Esophagus muscularis mucosa (tissue), 4 donors: ENCODE results near the gene ERN2.

Source experiments
- CTCF ChIP-seq, 3 experiments: fragments of 200-600 bp in 2 of 3; fragments of 450-650 bp in 1 of 3; sonication (generic) in 2 of 3; IDR thresholded peaks; one replicate each; pipeline ENCODE4 v1.5.1; 2017 to 2019; ENCODE audit warnings: antibody characterized with exemption in 3 of 3, mild to moderate bottlenecking in 2 of 3, moderate library complexity in 1 of 3
- EP300 ChIP-seq: sonication (generic); formaldehyde crosslinking; IDR thresholded peaks from one replicate; pipeline ENCODE4 v1.6.1; 2017; ENCODE audit warnings: antibody characterized with exemption
- POLR2AphosphoS5 ChIP-seq, 2 donors: sonication (generic); formaldehyde crosslinking; IDR thresholded peaks; one replicate each; pipeline ENCODE4 v1.6.1; 2017; ENCODE audit warnings: antibody characterized with exemption in 2 of 2

- TF ChIP-seq EP300: no peak
- no peak for TF ChIP-seq CTCF (IDR thresholded peaks at IDR 0.05)
- no peak for TF ChIP-seq POLR2AphosphoS5 (IDR thresholded peaks at IDR 0.05)
Observed at GRCh38 chr16:23741675-23742303, 28.8 kb upstream of the ERN2 start.
